ENCODE results near the gene GINS2. TPM values are rescaled to one million over a fixed set of nuclear protein-coding genes. Genes with fewer than 3 reads are reported as not detected.
A peak's percentile ranks its signal among the peaks of the same experiment; 100 is the strongest.

Gene GINS2
- total RNA-seq = 1 to 10 TPM in 3 of 4 donors, not detected in 1; 1.8 to 2.5 (median 1.9) TPM

GRCh38 chr16:85688586-85689284, at the start of gene GINS2:
TSS of gene GINS2 (minus strand) at chr16:85688954. CDS start at chr16:85688898, 56 bp downstream.
- Histone ChIP-seq H3K4me1 (peaks cover 22% of the 10 kb centered on the region), H3K27ac (no peak within 1 kb of the TSS), H3K9me3 (no peaks in the 10 kb centered on the region), H3K4me3 (peak within 1 kb of the TSS; percentile 75), H3K36me3 (no peaks in the 10 kb centered on the region), H3K27me3 (no peaks in the 10 kb centered on the region)
- WGBS = 2% methylated on average over 37 of the region's 86 CpGs
- TF ChIP-seq CTCF (IDR thresholded peaks at IDR 0.05) = no peak
- no peak for TF ChIP-seq POLR2AphosphoS5 (IDR thresholded peaks at IDR 0.05)
- no peak for TF ChIP-seq EP300 (IDR thresholded peaks at IDR 0.05)
- no peak for TF ChIP-seq POLR2A (IDR thresholded peaks at IDR 0.05)
- peak; percentile 88 to 90 for DNase-seq (ENCODE audit: low spot score in 2 of 2)

- Histone ChIP-seq H3K9me3 (no peaks in the 10 kb centered on the region), H3K4me3 (no peak overlapping the region), H3K27ac (no peak overlapping the region), H3K36me3 (no peaks in the 10 kb centered on the region), H3K4me1 (no peaks in the 10 kb centered on the region), H3K27me3 (no peaks in the 10 kb centered on the region)
- 87% methylated on average over 9 of the region's 9 CpGs for WGBS
- no peak for TF ChIP-seq POLR2A (IDR thresholded peaks at IDR 0.05)
- no peak for TF ChIP-seq EP300 (IDR thresholded peaks at IDR 0.05)
- no peak for TF ChIP-seq POLR2AphosphoS5 (IDR thresholded peaks at IDR 0.05)
- TF ChIP-seq CTCF (IDR thresholded peaks at IDR 0.05) = no peak
- DNase-seq (ENCODE audit: low spot score in 2 of 2) = no peak
Measured at GRCh38 chr16:85736921-85737320, 48.2 kb upstream of the GINS2 start.

DNA sequence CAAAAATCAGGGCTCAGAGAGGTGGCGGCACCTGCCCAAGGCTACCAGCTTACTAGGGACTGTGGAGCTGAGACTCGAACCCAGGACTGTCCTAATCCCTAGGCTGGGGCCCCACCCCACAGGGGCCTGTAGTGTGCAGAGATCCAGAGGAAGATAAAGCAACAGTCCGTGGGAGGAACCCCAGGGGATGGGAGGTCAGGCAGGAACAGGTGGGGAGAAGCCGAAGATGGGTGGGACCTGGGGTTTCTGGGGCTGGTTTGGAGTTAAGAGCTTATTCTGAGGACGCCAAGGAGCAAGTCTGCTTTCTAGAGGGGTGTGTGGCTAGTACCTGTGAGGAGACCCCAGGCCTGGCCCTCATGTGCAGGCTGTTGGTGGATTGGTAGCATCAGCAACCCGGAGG, 47.2 kb upstream of the GINS2 start:
- WGBS = 69% methylated on average over 6 of the region's 6 CpGs
- TF ChIP-seq CTCF (IDR thresholded peaks at IDR 0.05) (no peak), POLR2A (IDR thresholded peaks at IDR 0.05) (no peak), POLR2AphosphoS5 (IDR thresholded peaks at IDR 0.05) (no peak), EP300 (IDR thresholded peaks at IDR 0.05) (no peak)
- Histone ChIP-seq H3K4me3 (no peak overlapping the region), H3K27ac (no peak overlapping the region), H3K27me3 (no peaks in the 10 kb centered on the region), H3K9me3 (no peaks in the 10 kb centered on the region), H3K36me3 (no peaks in the 10 kb centered on the region), H3K4me1 (no peaks in the 10 kb centered on the region)
- DNase-seq (ENCODE audit: low spot score in 2 of 2) = no peak

GRCh38 chr16:85735225-85735635, 46.5 kb upstream of the GINS2 start:
- Histone ChIP-seq H3K27ac (no peak overlapping the region), H3K4me3 (no peak overlapping the region), H3K4me1 (no peaks in the 10 kb centered on the region), H3K27me3 (no peaks in the 10 kb centered on the region), H3K9me3 (no peaks in the 10 kb centered on the region), H3K36me3 (no peaks in the 10 kb centered on the region)
- WGBS = 84% methylated on average over 10 of the region's 14 CpGs
- no peak for TF ChIP-seq POLR2AphosphoS5 (IDR thresholded peaks at IDR 0.05)
- TF ChIP-seq POLR2A (IDR thresholded peaks at IDR 0.05) = no peak
- no peak for TF ChIP-seq EP300 (IDR thresholded peaks at IDR 0.05)
- no peak for TF ChIP-seq CTCF (IDR thresholded peaks at IDR 0.05)
- no peak for DNase-seq (ENCODE audit: low spot score in 2 of 2)

DNA sequence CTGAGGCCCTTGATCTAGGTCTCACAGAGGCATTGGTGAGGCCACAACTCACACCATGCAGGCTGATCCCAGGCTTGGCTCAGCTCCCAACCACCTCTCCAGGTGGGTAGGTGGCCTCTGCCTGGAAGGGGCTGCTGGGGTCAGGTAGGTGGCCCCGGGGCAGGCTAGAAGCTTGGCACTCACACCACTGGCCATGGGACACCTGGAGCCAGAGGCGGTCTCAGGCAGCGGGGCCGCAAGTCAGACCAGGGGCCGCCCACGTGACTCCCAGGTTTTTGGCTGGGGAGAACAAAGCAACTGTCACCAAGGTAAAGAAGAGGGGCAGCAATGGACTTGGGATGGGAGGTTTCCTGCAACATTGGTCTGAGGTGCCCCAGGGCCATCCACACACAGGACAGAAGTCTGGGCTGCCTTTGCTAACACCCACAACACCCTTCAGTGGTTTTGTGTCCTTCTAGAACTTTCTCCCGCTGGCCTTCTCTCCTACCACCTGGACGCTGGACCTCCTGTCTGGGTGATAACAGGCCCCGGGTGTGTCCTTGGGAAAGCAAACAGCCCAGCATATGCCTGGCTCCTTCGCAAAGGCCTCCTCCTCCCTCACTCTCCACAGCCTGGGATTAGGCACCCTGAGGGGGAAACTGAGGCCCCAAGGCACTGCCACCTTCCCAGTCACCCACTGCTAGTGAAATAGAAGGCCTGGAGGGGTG, 45.7 kb upstream of the GINS2 start:
- 100% methylated on average over 1 of the region's 10 CpGs for WGBS
- DNase-seq (ENCODE audit: low spot score in 2 of 2) = no peak
- H3K4me1 ChIP-seq = no peaks in the 10 kb centered on the region
- no peaks in the 10 kb centered on the region for H3K9me3 ChIP-seq
- H3K4me3 ChIP-seq = no peak overlapping the region
- H3K36me3 ChIP-seq = no peaks in the 10 kb centered on the region
- H3K27me3 ChIP-seq = no peaks in the 10 kb centered on the region
- H3K27ac ChIP-seq = no peak overlapping the region
- TF ChIP-seq CTCF (IDR thresholded peaks at IDR 0.05) = no peak
- TF ChIP-seq POLR2AphosphoS5 (IDR thresholded peaks at IDR 0.05) = no peak
- TF ChIP-seq POLR2A (IDR thresholded peaks at IDR 0.05) = no peak
- TF ChIP-seq EP300 (IDR thresholded peaks at IDR 0.05) = no peak

Data from suprapubic skin (tissue), 4 donors.